ELF-1 (cell line): ENCODE data around the gene TNFRSF14.

Experiments
- DNase-seq: peaks from one replicate; pipeline ENCODE4 v3.0.0-alpha.2; 2016; ENCODE audit warnings: low read depth, low spot score

Gene TNFRSF14

GRCh38 chr1:2586154-2587070 is 30.2 kb downstream of the TNFRSF14 start, which contains the start of gene PRXL2B:
Gene PRXL2B (plus strand): TSS chr1:2586777. CDS start chr1:2586886, 109 bp downstream.
- DNase-seq = peak; percentile 98

- DNase-seq = peak; percentile 32
Measured at GRCh38 chr1:2587071-2587859, 31.1 kb downstream of the TNFRSF14 start.

DNA sequence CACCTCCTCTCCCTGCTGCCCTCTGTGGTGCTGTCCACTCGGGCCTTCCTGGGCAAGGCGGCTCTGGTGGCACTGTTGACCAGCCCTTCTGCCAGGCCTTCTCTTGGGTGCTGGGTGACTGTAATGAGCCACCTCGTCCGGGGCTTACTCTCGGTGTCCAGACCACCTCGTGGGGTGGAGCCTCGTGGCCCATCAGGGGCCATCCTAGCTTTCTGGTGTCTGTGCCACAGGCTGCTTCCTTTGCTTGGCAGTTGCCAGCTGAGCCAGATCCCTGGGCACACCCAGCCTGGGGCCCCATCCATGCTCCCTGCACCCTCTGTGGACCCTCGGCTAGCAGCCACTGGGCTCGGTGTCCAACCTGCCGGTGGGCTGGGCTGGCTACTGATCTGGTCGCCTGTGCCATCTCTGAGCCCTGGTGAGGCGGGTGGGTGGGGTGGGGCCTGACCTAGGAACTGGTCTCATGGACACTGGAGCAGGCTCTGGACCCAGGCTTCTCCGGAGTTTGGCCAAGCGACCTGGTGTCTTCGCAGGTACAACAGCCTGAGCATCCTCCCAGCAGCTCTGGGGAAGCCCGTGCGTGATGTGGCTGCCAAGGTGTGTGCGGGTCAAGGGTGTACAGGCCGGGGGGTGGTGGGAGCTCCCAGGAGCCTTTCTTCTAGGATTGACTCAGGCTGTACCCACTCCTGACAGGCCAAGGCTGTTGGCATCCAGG is 31.8 kb downstream of the TNFRSF14 start:
- DNase-seq = no peak

- DNase-seq = no peak
Measured at GRCh38 chr1:2588661-2589430, 32.7 kb downstream of the TNFRSF14 start.

DNA sequence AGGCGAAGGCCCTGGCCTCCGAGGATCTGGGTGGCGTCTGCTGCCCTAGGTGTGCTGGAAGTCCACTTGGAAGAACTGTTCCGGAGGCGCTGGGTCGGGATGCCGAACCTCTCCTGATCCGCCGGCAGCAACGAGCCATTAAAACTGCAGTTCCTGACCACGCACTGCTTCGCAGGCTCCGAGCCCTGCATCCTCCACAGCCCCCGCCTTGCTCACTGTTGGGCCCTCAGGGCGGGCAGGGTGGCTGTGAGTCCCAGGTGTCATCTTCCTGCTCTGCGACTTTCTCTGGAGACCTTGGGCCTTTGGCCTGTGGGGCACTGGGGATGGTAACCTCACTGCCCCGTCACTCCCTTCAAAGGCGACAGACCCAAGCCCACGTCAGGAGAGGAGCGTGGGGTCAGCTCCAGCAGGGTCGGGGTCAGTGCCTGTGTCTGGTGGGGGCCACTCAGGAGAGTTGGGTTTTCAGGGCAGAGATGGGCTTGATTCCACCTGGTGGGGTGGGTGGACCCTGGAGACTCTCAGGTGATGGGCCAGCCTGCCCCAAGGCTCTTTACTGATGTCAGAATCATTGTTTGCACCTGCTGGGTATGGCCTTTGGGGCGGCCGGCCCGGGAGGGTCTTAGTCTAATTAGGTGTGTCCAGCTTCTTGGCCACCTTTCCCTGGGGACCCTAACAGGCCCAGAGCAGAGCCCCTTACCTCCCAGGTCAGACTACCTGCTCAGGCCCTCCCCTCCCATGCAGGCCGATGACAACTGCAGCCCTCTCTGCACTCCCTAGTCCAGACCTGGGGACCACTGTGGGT is 33.5 kb downstream of the TNFRSF14 start:
- DNase-seq = no peak

DNA sequence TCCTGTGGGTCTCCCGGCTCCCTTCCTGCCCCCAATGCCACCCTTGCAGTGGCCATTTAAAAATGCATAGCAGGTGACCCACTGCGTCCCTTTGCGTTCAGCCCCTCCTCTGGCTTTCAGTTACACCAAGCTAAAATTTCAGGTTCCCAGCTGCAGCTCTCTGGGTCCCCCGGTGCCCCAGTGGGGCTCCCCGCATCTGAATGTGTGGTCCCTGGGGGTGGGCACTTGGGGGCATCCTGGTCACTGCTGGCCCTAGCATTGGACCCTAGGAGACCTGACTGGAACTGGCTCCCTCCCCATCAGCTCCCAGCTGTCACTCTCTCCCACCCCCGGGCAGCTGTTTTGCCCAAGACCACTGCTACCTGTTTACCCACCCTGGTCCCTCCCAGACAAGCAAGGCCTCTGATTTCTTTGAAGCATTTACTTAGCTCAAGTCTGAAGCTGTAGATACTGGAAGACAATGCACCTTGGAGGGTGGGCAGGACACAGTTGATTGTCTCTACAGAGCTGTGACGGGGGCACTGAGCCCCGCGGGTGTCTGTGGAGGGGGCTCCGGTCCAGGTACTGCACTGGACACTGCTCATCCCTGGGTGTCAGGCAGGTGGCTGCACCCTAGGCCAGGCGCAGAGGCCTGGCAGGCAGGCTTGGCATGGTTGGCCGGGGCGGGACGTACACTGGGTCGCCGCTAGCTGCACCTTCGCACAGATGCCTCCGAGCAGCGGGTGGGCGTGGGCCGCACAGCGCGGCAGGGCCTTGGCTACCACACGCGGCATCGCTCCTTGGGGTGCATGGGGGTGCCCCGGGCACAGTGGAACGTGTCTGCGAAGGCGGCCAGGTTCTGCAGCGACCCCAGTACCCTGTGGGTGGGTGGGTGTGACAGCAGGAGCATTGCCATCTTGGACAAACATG is 34.3 kb downstream of the TNFRSF14 start:
- no peak for DNase-seq

- no peak for DNase-seq
Measured at GRCh38 chr1:2591233-2591580, 35.0 kb downstream of the TNFRSF14 start.

GRCh38 chr1:2591581-2592261 is 35.5 kb downstream of the TNFRSF14 start:
- DNase-seq = no peak

DNA sequence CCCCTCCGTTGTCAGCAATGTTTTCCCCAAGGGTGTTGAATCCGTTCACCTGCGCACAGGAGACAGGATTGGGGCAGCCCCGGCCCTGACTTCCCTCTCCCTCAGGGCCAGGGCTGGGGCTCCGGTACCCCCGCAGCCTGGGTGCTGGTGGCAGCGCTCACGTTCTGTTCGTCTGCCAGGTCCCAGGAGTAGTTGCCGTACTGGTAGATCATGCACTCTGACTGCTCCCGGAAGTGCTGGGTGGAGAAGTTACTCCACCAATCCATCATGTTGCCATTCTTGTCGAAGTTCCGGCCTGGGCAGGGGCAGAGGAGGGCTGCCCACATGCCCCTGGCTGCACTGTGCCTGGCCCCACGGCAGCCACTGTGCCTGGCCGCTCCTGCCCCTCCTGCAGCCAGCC is 36.5 kb downstream of the TNFRSF14 start:
- DNase-seq = no peak

DNA sequence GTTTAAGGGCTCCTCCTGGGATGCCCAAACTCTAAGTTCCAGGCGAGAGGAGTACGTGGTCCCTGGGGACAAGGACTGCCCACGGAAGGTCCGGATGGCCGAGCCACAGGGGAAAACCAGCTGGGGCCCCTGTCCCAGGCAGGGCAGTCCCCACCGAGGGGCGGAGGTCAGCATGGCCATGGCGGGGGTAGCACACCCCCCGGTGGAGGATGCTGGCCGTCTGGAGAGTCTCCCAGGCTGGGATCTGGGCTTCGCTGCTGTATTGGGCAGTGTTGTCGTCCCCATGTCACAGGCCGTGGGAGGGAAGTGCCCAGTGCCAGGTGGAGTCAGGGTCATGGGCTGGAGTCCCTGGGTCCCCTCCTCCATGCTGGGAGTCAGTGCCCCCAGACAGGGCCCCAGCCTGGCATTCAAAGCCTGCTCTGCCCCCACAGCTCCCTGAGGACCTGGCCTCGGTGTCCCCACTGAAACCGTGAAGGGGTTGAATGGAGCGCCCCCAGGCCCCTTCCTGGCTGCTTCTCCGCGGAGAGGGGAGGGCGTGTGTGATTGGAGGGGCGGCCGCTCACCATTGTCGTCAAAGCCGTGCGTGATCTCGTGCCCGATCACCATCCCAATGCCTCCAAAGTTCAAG is 37.2 kb downstream of the TNFRSF14 start:
- DNase-seq = no peak

- DNase-seq = no peak
Measured at GRCh38 chr1:2594001-2594640, 38.0 kb downstream of the TNFRSF14 start.

DNA sequence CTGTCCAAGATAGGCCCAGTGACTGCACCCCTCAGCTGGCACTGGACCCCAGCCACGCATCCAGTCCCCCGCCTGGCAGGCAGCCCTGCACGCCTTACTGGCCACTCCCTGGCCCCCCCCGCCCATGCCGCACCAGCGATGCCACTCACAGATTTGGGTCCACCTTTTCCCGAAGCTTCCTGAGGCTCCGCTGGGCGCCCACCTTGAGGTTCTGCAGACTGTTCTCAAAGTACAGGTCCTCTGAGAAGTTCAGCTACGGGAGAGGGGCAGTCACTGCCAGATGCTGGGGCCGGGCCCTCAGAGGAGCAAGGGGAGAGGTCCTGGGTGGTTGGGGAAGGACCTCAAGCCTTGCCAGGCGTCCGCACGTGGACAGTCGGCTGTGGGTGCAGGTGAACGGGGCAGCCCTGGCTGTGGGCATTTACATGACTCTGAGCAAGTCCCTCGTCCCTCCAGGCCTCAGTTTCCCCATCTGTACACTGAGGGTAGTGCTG is 38.5 kb downstream of the TNFRSF14 start:
- DNase-seq = no peak

- DNase-seq = no peak
Measured at GRCh38 chr1:2595261-2595811, 39.2 kb downstream of the TNFRSF14 start.

DNA sequence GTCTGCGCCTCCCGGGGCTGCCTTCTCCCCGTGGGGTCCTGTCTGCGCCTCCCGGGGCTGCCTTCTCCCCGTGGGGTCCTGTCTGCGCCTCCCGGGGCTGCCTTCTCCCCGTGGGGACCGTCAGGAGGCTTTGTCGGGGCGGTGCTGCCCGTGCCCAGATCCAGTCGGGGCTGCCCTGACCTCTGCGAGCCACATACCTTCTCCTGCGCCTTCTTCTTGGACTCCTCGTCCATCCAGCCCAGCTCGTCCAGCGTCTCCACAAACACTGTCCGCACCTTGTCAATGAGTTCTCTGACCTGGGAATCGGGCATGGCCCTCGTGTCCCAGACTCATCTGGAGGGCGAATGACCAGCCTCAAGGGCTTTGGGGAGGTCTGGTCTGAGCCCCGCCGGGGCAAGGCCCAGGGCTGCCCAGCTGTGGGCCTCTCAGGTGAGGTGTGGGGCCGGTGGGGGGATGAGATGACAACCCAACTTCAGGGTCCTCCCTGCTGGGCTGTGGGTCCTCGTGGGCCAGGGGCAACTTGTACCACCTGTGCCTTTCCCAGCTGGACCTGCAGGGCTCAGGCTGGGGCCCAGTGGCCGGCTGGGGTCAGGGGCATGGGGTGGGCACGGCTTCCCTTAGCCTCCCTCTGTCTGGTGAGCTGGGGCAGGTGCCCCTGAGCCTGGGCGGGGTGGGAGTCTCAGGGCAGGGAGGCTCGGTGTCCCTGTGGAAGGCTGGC is 39.8 kb downstream of the TNFRSF14 start:
- no peak for DNase-seq

GRCh38 chr1:2596530-2597333 is 40.6 kb downstream of the TNFRSF14 start:
- DNase-seq = no peak
